ENCODE results near the gene ENTPD3. TPM values are rescaled to one million over a fixed set of nuclear protein-coding genes. Genes with fewer than 3 reads are reported as not detected.

The ENTPD3 gene
- total RNA-seq, 1 donor from 2014 or later, result 0.29 TPM

GRCh38 chr3:40355410-40355809 lies 31.6 kb upstream of the ENTPD3 start:
- TF ChIP-seq CTCF (IDR thresholded peaks at IDR 0.05; ENCODE audit: insufficient read depth, low read length, poor library complexity, severe bottlenecking), result no peak
- H3K4me3 ChIP-seq (ENCODE audit: low read depth, low read length), result no peak overlapping the region
- no peak for DNase-seq (ENCODE audit: low read depth)

GRCh38 chr3:40358454-40358853 lies 28.5 kb upstream of the ENTPD3 start:
- DNase-seq (ENCODE audit: low read depth), result no peak
- Histone ChIP-seq H3K36me3 (ENCODE audit: control insufficient read depth, insufficient read depth, low read length) (no peaks in the 10 kb centered on the region), H3K4me3 (ENCODE audit: low read depth, low read length) (no peak overlapping the region), H3K27me3 (ENCODE audit: control insufficient read depth, insufficient read depth, low read length) (no peaks in the 10 kb centered on the region)
- no peak for TF ChIP-seq CTCF (IDR thresholded peaks at IDR 0.05; ENCODE audit: insufficient read depth, low read length, poor library complexity, severe bottlenecking)

More at GRCh38 chr3:40355410-40355809, 31.6 kb upstream of the ENTPD3 start:
- no peaks in the 10 kb centered on the region for H3K36me3 ChIP-seq (ENCODE audit: control insufficient read depth, insufficient read depth, low read length)
- no peaks in the 10 kb centered on the region for H3K27me3 ChIP-seq (ENCODE audit: control insufficient read depth, insufficient read depth, low read length)

GRCh38 chr3:40363674-40364073 lies 23.3 kb upstream of the ENTPD3 start:
- H3K4me3 ChIP-seq (ENCODE audit: low read depth, low read length), result no peak overlapping the region
- no peaks in the 10 kb centered on the region for H3K27me3 ChIP-seq (ENCODE audit: control insufficient read depth, insufficient read depth, low read length)
- DNase-seq (ENCODE audit: low read depth), result no peak
- TF ChIP-seq CTCF (IDR thresholded peaks at IDR 0.05; ENCODE audit: insufficient read depth, low read length, poor library complexity, severe bottlenecking), result no peak
- no peaks in the 10 kb centered on the region for H3K36me3 ChIP-seq (ENCODE audit: control insufficient read depth, insufficient read depth, low read length)

GRCh38 chr3:40366203-40367162 lies 20.5 kb upstream of the ENTPD3 start:
- DNase-seq (ENCODE audit: low read depth), result no peak
- no peak overlapping the region for H3K4me3 ChIP-seq (ENCODE audit: low read depth, low read length)
- no peak for TF ChIP-seq CTCF (IDR thresholded peaks at IDR 0.05; ENCODE audit: insufficient read depth, low read length, poor library complexity, severe bottlenecking)
- no peaks in the 10 kb centered on the region for H3K27me3 ChIP-seq (ENCODE audit: control insufficient read depth, insufficient read depth, low read length)
- no peaks in the 10 kb centered on the region for H3K36me3 ChIP-seq (ENCODE audit: control insufficient read depth, insufficient read depth, low read length)

- H3K36me3 ChIP-seq (ENCODE audit: control insufficient read depth, insufficient read depth, low read length), result no peaks in the 10 kb centered on the region
- H3K27me3 ChIP-seq (ENCODE audit: control insufficient read depth, insufficient read depth, low read length), result no peaks in the 10 kb centered on the region
- DNase-seq (ENCODE audit: low read depth), result no peak
- no peak for TF ChIP-seq CTCF (IDR thresholded peaks at IDR 0.05; ENCODE audit: insufficient read depth, low read length, poor library complexity, severe bottlenecking)
- no peak overlapping the region for H3K4me3 ChIP-seq (ENCODE audit: low read depth, low read length)
These were observed 17.3 kb upstream of the ENTPD3 start for GRCh38 chr3:40369716-40370115.

Measured in kidney epithelial cell (primary cell).